Measurements from ENCODE around the gene NPFFR1. TPM values are rescaled to one million over a fixed set of nuclear protein-coding genes. Genes with fewer than 3 reads are reported as not detected.

The NPFFR1 gene
- total and polyA plus RNA-seq, 10 of the 15 experiments (the other 5 are each of a cell fraction or from before 2014, with no cell fraction given): 0.03 TPM; not detected in 9

- POLR2A ChIA-PET: interaction anchor here (1.3 to 1.4 kb wide), 2 partner anchors 31 kb away, joined by 3 to 4 read pairs; no protein-coding TSS in a partner anchor
- peak; percentile 89 for ATAC-seq
- 0 out of 2 replicates have a peak overlapping the region, but pooled peaks have one; percentile 10 for H2AFZ ChIP-seq (ENCODE audit: control insufficient read depth, low read depth, low read length)
- peaks cover 23% of the 10 kb centered on the region for H3K4me1 ChIP-seq (ENCODE audit: control insufficient read depth, insufficient read depth, low read length)
- SMC1A ChIA-PET (ENCODE audit: uncharacterized antibody, unreplicated experiment): interaction anchor here (0.5 to 2.5 kb wide), 8 partner anchors 10 to 299 kb away, joined by 3 to 7 read pairs (median 3); no protein-coding TSS in a partner anchor
- no peak for DNase-seq (ENCODE audit: low read depth, low spot score)
- intact Hi-C loops (cut with micrococcal nuclease; ENCODE audit: unreplicated experiment): no loop called here
- no TSS peak for BruUV-seq (replicated peaks)
- 0 out of 2 replicates have a peak overlapping the region, but pooled peaks have one; percentile 33 for H3K27ac ChIP-seq (ENCODE audit: control insufficient read depth, insufficient read depth)
- no peak for FAIRE-seq
- no peaks in the 10 kb centered on the region for H3K79me2 ChIP-seq (ENCODE audit: control insufficient read depth, insufficient read depth, low read length)
- no peaks in the 10 kb centered on the region for H3K27me3 ChIP-seq (replicated peaks in 1 of 2; ENCODE audit: control insufficient read depth in 2 of 2, insufficient read depth in 2 of 2, low read length in 1 of 2)
- RAD21 ChIA-PET (ENCODE audit: unreplicated experiment): interaction anchor here (1.1 to 2.9 kb wide), 6 partner anchors 31 to 178 kb away, joined by 3 to 17 read pairs (median 6); partner anchors contain the start of gene TYSND1
- WGBS (ENCODE audit: insufficient coverage, insufficient replicate concordance, low lambda C conversion rate, missing lambda C conversion rate): 48% methylated on average over 11 of the region's 11 CpGs
- in situ Hi-C loops (cut with MboI): no loop called here
- CTCF ChIA-PET: interaction anchor here (0.6 to 2.7 kb wide), 8 partner anchors 12 to 103 kb away, joined by 3 to 10 read pairs (median 4); no protein-coding TSS in a partner anchor
- H3K4me3 ChIP-seq: no peak overlapping the region
- no peaks in the 10 kb centered on the region for H4K20me1 ChIP-seq (ENCODE audit: control insufficient read depth, insufficient read depth)
- H3K4me2 ChIP-seq (ENCODE audit: control insufficient read depth, insufficient read depth): peak overlapping the region; percentile 13; the same call in 1 of the 2 replicates
- H3K36me3 ChIP-seq (ENCODE audit: control insufficient read depth in 2 of 2, insufficient read depth in 2 of 2, low read length in 1 of 2): peaks cover 0 to 12% of the 10 kb centered on the region in 2 experiments; a peak in 3 of 4 replicates
- no peaks in the 10 kb centered on the region for H3K9me3 ChIP-seq (replicated peaks; ENCODE audit: control insufficient read depth, insufficient read depth, low read length)
- no peak overlapping the region; the same call in 1 of the 2 replicates for H3K9ac ChIP-seq (ENCODE audit: control insufficient read depth, insufficient read depth, low read length)
- TF ChIP-seq TBL1XR1 (IDR thresholded peaks at IDR 0.05; ENCODE audit: low read depth, low read length) (no peak), KDM1A (IDR thresholded peaks at IDR 0.05; ENCODE audit: borderline replicate concordance) (no peak), RAD21 (IDR thresholded peaks at IDR 0.05; ENCODE audit: insufficient read depth, low read depth, low read length) (no peak), RFX5 (IDR thresholded peaks at IDR 0.05; ENCODE audit: low read depth, low read length) (no peak), DPF2 (IDR thresholded peaks at IDR 0.05) (0 out of 2 replicates have a peak, but pooled peaks have one; percentile 43), TCF12 (IDR thresholded peaks at IDR 0.05; ENCODE audit: low read depth, low read length) (peak; percentile 76), TCF3 (IDR thresholded peaks at IDR 0.05; ENCODE audit: borderline replicate concordance, insufficient read depth, low read depth, low read length) (no peak), REST (IDR thresholded peaks at IDR 0.05; ENCODE audit: low read depth, low read length) (0 out of 2 replicates have a peak, but pooled peaks have one; percentile 53), BACH1 (IDR thresholded peaks at IDR 0.05; ENCODE audit: borderline replicate concordance) (no peak), HDAC2 (IDR thresholded peaks at IDR 0.05) (no peak), SMARCA5 (IDR thresholded peaks at IDR 0.05) (no peak), ETV6 (conservative IDR thresholded peaks at IDR 0.05 in 1 of 2, IDR thresholded peaks at IDR 0.05 in 1 of 2; ENCODE audit: borderline replicate concordance in 1 of 2, low read depth in 1 of 2) (no peak), HSF1 (IDR thresholded peaks at IDR 0.05; ENCODE audit: low read depth, low read length) (no peak), HDGF (IDR thresholded peaks at IDR 0.05) (0 out of 2 replicates have a peak, but pooled peaks have one; percentile 17), SMAD5 (IDR thresholded peaks at IDR 0.05; ENCODE audit: low read depth) (no peak), BCL3 (IDR thresholded peaks at IDR 0.05; ENCODE audit: borderline replicate concordance, insufficient read depth, low read depth, low read length, poor library complexity, severe bottlenecking) (no peak)
These were observed 40.6 kb upstream of the NPFFR1 start for GRCh38 chr10:70324339-70324861.
